HPDE6-E6E7 (cell line): Measurements from ENCODE around the gene CFAP77.

Experiments
- DNase-seq: peaks from one replicate; pipeline ENCODE4 v3.0.0; 2011; ENCODE audit warnings: missing footprints; ENCODE audit errors: extremely low spot score

Gene CFAP77

GRCh38 chr9:132596200-132596599, 186.2 kb downstream of the CFAP77 start:
- no peak for DNase-seq

GRCh38 chr9:132597073-132597775, 187.2 kb downstream of the CFAP77 start:
- DNase-seq, result no peak

- no peak for DNase-seq
These were observed 190.4 kb downstream of the CFAP77 start for GRCh38 chr9:132600326-132600984.

GRCh38 chr9:132602207-132602606, 192.2 kb downstream of the CFAP77 start:
- no peak for DNase-seq

GRCh38 chr9:132605387-132605786, 195.4 kb downstream of the CFAP77 start:
- no peak for DNase-seq

GRCh38 chr9:132606066-132606465, 196.1 kb downstream of the CFAP77 start:
- DNase-seq, result no peak

- no peak for DNase-seq
These were observed 199.2 kb downstream of the CFAP77 start for GRCh38 chr9:132609184-132609583.

- DNase-seq, result peak; percentile 34
These were observed 199.8 kb downstream of the CFAP77 start for GRCh38 chr9:132609829-132610228.

- DNase-seq, result no peak
These were observed 200.7 kb downstream of the CFAP77 start for GRCh38 chr9:132610661-132611060.

GRCh38 chr9:132614324-132614723, 204.3 kb downstream of the CFAP77 start:
- DNase-seq, result no peak

- no peak for DNase-seq
These were observed 205.8 kb downstream of the CFAP77 start for GRCh38 chr9:132615774-132616173.

GRCh38 chr9:132616725-132617124, 206.7 kb downstream of the CFAP77 start:
- no peak for DNase-seq

- DNase-seq, result no peak
These were observed 212.1 kb downstream of the CFAP77 start for GRCh38 chr9:132622159-132622558.
